ENCODE data around the gene PDLIM1.
A peak's percentile ranks its signal among the peaks of the same experiment; 100 is the strongest.
"Not testable (repeated sequence)": the region's sequence is repeated elsewhere in the genome, so short reads cannot be mapped to it uniquely, and the experiment has no call there.

Gene PDLIM1

GRCh38 chr10:95229724-95230627 lies 60.8 kb downstream of the PDLIM1 start:
- H3K4me3 ChIP-seq (ENCODE audit: low read depth, low read length): peak overlapping the region; percentile 68
- no peak for TF ChIP-seq CTCF (IDR thresholded peaks at IDR 0.05; ENCODE audit: insufficient read depth, low read depth, low read length, missing control alignments)

GRCh38 chr10:95228934-95229723 lies 61.7 kb downstream of the PDLIM1 start:
- H3K4me3 ChIP-seq (ENCODE audit: low read depth, low read length); DNase-seq (ENCODE audit: low read depth): not testable (repeated sequence)

More at GRCh38 chr10:95229724-95230627, 60.8 kb downstream of the PDLIM1 start:
- DNase-seq (ENCODE audit: low read depth): no peak

GRCh38 chr10:95225136-95225535 lies 65.7 kb downstream of the PDLIM1 start:
- H3K4me3 ChIP-seq (ENCODE audit: low read depth, low read length): no peak overlapping the region

GRCh38 chr10:95221124-95221523 lies 69.7 kb downstream of the PDLIM1 start:
- H3K4me3 ChIP-seq (ENCODE audit: low read depth, low read length): no peak overlapping the region
- no peak for TF ChIP-seq CTCF (IDR thresholded peaks at IDR 0.05; ENCODE audit: insufficient read depth, low read depth, low read length, missing control alignments)
- no peak for DNase-seq (ENCODE audit: low read depth)

More at GRCh38 chr10:95225136-95225535, 65.7 kb downstream of the PDLIM1 start:
- no peak for TF ChIP-seq CTCF (IDR thresholded peaks at IDR 0.05; ENCODE audit: insufficient read depth, low read depth, low read length, missing control alignments)
- DNase-seq (ENCODE audit: low read depth): no peak

- H3K4me3 ChIP-seq (ENCODE audit: low read depth, low read length): no peak overlapping the region
- no peak for TF ChIP-seq CTCF (IDR thresholded peaks at IDR 0.05; ENCODE audit: insufficient read depth, low read depth, low read length, missing control alignments)
- no peak for DNase-seq (ENCODE audit: low read depth)
Measured at GRCh38 chr10:95220539-95220938, 70.3 kb downstream of the PDLIM1 start.

GRCh38 chr10:95217476-95217875 lies 73.3 kb downstream of the PDLIM1 start:
- TF ChIP-seq CTCF (IDR thresholded peaks at IDR 0.05; ENCODE audit: insufficient read depth, low read depth, low read length, missing control alignments): no peak
- DNase-seq (ENCODE audit: low read depth): no peak
- no peak overlapping the region for H3K4me3 ChIP-seq (ENCODE audit: low read depth, low read length)

GRCh38 chr10:95214793-95215192 lies 76.0 kb downstream of the PDLIM1 start:
- H3K4me3 ChIP-seq (ENCODE audit: low read depth, low read length): no peak overlapping the region

More at GRCh38 chr10:95214793-95215192, 76.0 kb downstream of the PDLIM1 start:
- DNase-seq (ENCODE audit: low read depth): no peak
- TF ChIP-seq CTCF (IDR thresholded peaks at IDR 0.05; ENCODE audit: insufficient read depth, low read depth, low read length, missing control alignments): no peak
